NCI-H748 (cell line): ENCODE results near the gene KRT39.

ENCODE experiments used
- DNase-seq: peaks from one replicate; lab custom pipeline; 2025; ENCODE audit not compliant: unreplicated experiment; lab: John Stamatoyannopoulos, UW

Gene KRT39

GRCh38 chr17:40981115-40981514 lies 14.4 kb upstream of the KRT39 start:
- no peak for DNase-seq

- DNase-seq = no peak
These were observed 13.8 kb upstream of the KRT39 start for GRCh38 chr17:40980596-40980995.

- no peak for DNase-seq
These were observed 13.4 kb upstream of the KRT39 start for GRCh38 chr17:40980117-40980516.

GRCh38 chr17:40978575-40979151 lies 11.9 kb upstream of the KRT39 start:
- no peak for DNase-seq

GRCh38 chr17:40975516-40975915 lies 8.8 kb upstream of the KRT39 start:
- no peak for DNase-seq

- no peak for DNase-seq
These were observed 7.6 kb upstream of the KRT39 start for GRCh38 chr17:40974366-40974765.

- DNase-seq = no peak
These were observed 834 bp upstream of the KRT39 start for GRCh38 chr17:40967582-40967981.

GRCh38 chr17:40963838-40964237 lies 2.9 kb downstream of the KRT39 start:
- no peak for DNase-seq

GRCh38 chr17:40962059-40962561 lies 4.6 kb downstream of the KRT39 start:
- no peak for DNase-seq

GRCh38 chr17:40961591-40961990 lies 5.2 kb downstream of the KRT39 start:
- no peak for DNase-seq

GRCh38 chr17:40960144-40960543 lies 6.6 kb downstream of the KRT39 start:
- DNase-seq = no peak

GRCh38 chr17:40958086-40958953 lies 8.4 kb downstream of the KRT39 start:
- DNase-seq = peak; percentile 60

- DNase-seq = no peak
These were observed 10.1 kb downstream of the KRT39 start for GRCh38 chr17:40956401-40957254.

- no peak for DNase-seq
These were observed 12.9 kb downstream of the KRT39 start for GRCh38 chr17:40953881-40954280.

GRCh38 chr17:40952661-40953060 lies 14.1 kb downstream of the KRT39 start:
- DNase-seq = no peak

GRCh38 chr17:40952154-40952553 lies 14.6 kb downstream of the KRT39 start:
- no peak for DNase-seq

- DNase-seq = no peak
These were observed 15.6 kb downstream of the KRT39 start for GRCh38 chr17:40951011-40951622.

GRCh38 chr17:40950176-40950575 lies 16.6 kb downstream of the KRT39 start:
- peak; percentile 86 for DNase-seq

GRCh38 chr17:40949418-40949817 lies 17.3 kb downstream of the KRT39 start:
- DNase-seq = peak; percentile 91

- no peak for DNase-seq
These were observed 18.8 kb downstream of the KRT39 start for GRCh38 chr17:40947929-40948328.

- peak; percentile 32 for DNase-seq
These were observed 21.3 kb downstream of the KRT39 start for GRCh38 chr17:40945414-40945813.
